Measurements from ENCODE around the gene KCNC1.

Gene KCNC1

DNA sequence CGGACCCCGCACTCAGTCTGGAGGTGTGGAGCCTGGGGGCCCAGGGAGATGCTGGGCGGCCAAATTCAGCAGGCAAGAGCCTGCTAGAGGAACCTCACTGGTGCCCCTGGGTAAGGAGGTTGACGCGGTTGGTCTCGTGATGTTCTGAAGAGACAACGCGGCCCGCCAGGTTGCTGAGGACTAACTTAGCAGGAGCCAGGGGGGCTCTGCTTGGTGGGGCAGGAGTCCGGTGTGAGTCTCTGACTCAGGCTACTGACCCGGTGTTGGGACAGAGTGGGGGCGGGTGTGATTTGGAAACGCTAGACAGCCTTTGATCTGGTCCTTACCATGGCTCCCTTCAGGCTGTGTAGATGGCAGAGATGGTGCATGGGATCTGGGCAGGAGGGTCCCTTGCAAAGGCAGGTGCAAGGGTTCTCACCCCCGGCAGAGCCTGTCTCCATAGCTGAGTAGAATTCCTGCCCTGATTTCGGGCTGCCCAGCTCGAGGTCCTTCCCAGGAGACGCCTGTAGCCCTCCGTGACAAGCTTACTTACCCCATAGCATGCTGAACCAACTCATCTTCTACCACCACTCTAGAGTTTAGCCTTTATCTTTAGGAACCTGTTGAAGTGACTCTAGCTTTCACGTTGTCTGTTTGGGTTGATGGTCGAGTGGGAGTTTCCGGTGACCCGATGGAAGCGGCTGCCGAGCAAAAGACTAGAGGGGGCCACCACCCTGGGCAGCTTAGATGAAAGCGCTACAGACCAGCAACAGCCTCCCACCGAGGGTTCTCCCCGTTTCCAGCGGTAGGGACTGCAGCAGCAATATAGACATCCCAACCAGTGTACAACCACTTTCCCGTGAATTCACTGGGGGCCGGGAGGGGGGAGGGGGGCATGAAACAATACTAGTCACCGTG lies 38.4 kb downstream of the KCNC1 start:
- TF ChIP-seq, protein P1, sequence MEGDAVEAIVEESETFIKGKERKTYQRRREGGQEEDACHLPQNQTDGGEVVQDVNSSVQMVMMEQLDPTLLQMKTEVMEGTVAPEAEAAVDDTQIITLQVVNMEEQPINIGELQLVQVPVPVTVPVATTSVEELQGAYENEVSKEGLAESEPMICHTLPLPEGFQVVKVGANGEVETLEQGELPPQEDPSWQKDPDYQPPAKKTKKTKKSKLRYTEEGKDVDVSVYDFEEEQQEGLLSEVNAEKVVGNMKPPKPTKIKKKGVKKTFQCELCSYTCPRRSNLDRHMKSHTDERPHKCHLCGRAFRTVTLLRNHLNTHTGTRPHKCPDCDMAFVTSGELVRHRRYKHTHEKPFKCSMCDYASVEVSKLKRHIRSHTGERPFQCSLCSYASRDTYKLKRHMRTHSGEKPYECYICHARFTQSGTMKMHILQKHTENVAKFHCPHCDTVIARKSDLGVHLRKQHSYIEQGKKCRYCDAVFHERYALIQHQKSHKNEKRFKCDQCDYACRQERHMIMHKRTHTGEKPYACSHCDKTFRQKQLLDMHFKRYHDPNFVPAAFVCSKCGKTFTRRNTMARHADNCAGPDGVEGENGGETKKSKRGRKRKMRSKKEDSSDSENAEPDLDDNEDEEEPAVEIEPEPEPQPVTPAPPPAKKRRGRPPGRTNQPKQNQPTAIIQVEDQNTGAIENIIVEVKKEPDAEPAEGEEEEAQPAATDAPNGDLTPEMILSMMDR (IDR thresholded peaks at IDR 0.05), result no peak
- no peak for DNase-seq (ENCODE audit: low spot score)
- H3K27ac ChIP-seq, result no peak overlapping the region

DNA sequence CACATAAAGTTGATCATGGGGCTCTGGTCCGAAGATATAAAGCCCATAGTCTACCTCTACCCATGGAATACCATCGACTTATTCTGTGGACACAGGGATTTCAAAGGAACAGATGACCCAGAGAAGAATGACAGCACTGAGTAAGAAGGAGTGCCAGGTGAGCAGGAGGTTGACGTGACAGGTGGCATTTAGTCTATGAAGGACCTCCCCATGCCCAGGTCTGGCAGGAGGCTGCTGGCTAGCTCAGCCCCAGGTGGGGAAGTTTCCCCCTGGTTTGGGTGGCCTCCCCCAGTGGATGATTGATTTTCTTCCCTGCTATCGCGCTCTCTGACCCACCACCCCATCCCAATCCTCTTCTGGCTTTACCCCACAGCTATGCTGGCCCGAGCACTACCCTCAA lies 39.1 kb downstream of the KCNC1 start:
- DNase-seq (ENCODE audit: low spot score), result no peak
- TF ChIP-seq, protein P1 (IDR thresholded peaks at IDR 0.05), result no peak
- Histone ChIP-seq H3K27ac (no peak overlapping the region), H3K4me3 (no peak overlapping the region)

More for the DNA sequence above, 38.4 kb downstream of the KCNC1 start:
- no peak overlapping the region for H3K4me3 ChIP-seq

DNA sequence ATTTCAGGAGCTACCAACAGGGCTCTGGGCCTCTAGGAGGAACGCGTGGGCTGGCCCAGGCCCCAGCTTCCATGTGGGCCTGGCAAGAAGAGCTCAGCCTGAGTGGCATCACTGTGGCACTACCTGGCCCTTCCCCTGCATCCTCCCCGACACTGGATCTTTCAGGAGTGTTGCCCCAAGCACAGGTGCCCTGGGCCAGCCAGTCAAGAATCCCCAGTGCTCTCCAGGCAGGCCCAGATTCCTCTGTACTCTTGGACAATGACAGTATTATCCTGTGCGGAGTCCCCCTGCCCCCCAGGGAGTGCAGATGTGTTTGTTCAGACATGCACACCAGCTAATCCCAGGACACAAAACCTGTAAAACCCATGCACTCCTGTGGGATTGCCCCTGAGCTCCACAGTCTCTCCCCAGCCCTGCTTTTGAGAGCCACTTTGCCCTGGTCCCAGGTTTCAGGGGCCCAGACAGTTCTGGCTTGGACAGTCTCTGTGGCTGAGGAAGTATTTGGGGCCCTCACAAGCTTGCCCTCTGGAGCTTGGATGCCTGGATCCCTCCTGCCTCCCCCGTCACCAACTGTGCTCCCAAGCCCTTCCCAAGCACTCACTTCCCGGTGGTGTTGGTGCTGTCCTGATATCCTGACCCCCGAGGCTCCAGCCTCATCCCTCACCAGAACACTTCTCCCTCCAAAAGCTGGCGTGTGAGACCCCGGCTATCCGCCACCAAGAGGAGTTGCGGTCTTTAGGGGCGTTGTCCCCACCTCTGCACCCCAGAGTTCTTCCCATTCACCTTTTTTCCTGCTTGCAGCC lies 39.9 kb downstream of the KCNC1 start:
- TF ChIP-seq, protein P1 (IDR thresholded peaks at IDR 0.05), result no peak
- Histone ChIP-seq H3K4me3 (no peak overlapping the region), H3K27ac (no peak overlapping the region)
- DNase-seq (ENCODE audit: low spot score), result no peak

DNA sequence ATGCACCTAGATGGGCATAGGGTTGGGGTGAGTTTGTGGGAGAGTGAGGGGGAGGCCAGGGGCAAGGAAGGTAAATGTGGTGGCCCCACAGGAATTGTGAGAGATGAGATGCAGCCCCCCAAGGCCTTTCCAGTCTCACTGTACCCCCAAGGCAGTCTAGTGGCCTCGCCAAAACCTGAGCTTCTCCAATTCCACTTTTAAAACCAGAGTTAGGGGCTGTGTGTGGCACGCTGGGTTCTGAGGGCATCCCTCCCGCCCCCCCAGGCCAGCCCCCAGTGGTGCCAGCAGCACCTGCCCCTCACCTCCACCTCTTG lies 40.4 kb downstream of the KCNC1 start:
- TF ChIP-seq, protein P1 (IDR thresholded peaks at IDR 0.05), result no peak
- Histone ChIP-seq H3K4me3 (no peak overlapping the region), H3K27ac (no peak overlapping the region)
- no peak for DNase-seq (ENCODE audit: low spot score)

DNA sequence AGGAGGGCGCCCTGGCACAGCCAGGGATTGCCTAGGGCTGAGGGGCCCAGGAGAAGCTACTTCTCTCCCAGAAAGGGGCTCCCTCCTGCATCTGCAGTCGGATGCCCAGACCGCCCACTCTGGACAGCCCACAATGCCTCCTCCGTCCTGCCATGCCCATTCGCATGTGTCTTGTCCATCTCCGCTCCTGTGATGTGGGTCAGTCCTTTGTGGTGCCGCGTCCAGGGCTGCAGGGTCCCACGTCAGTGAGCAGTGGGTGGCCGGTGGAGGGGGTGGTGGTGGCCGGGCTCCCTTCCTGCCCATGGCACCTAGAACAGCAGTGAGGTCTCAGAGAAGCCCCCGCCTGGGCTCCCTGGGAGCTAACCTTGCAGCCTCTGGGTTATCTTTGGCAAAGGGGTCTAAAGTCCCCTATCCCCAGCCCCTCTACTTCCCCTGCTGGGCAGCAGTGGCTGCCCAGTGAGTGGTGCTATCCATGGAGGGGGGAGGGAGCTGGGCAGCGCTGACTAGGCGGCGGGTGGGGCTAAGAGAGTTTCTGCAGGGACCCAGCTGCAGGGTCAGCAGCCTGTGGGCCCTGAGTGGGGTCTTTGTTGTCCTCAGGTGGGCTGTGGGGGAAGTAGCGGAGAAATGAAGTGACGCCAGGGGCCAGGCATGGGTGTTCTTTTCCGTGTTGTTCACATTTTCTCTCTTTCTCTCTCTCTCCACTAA lies 41.1 kb downstream of the KCNC1 start:
- DNase-seq (ENCODE audit: low spot score), result no peak
- Histone ChIP-seq H3K27ac (no peak overlapping the region), H3K4me3 (no peak overlapping the region)
- TF ChIP-seq, protein P1 (IDR thresholded peaks at IDR 0.05), result no peak

DNA sequence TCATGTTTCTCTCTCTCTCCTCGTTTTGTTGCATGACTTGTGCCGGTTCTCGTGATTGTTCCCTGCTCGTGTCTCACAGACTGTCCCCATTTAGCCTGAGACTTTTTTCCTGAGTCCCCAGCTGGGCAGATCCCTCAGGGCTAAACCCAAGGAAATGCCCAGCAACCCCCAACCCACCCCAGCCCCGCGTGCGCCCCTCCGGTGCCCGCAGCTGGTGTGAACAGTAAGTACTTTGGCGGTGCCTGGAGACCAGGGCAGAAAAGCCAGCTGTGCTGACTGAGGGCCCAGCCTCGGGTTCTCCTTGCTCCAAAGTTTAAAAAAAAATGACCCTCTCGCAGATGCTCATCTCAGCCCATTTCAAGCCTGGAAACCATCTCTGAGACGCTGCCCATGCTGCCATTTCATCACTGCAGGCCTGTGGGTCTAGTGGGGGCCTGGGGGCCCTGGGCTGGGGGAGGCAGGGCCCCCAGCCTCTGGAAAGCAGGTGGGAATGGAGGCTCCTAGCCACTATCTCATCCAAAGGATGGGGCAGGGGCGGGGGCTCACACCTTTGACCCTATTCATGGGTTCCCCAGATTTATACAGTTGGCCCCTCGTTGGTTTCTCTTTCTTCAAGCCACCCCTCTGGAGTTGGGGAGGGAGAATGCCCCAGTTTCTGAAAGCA lies 41.8 kb downstream of the KCNC1 start:
- no peak overlapping the region for H3K4me3 ChIP-seq
- no peak for DNase-seq (ENCODE audit: low spot score)
- no peak overlapping the region for H3K27ac ChIP-seq
- TF ChIP-seq, protein P1 (IDR thresholded peaks at IDR 0.05), result no peak
